HepG2 (cell line): ENCODE results near the gene EFEMP2. TPM values are rescaled to one million over a fixed set of nuclear protein-coding genes. Genes with fewer than 3 reads are reported as not detected.

ENCODE experiments used
- BRCA1 ChIP-seq: sonication (generic); formaldehyde crosslinking; IDR thresholded peaks from 2 replicates; pipeline ENCODE4 v1.4.0; 2020; ENCODE audit warnings: missing genetic modification reagents
- CREBL2 ChIP-seq: sonication (generic); formaldehyde crosslinking; IDR thresholded peaks from 2 replicates; pipeline ENCODE4 v1.8.1; 2023; ENCODE audit warnings: missing genetic modification reagents, mild to moderate bottlenecking, borderline replicate concordance
- GLI4 ChIP-seq: sonication (generic); formaldehyde crosslinking; IDR thresholded peaks from 2 replicates; pipeline ENCODE4 v1.5.1; 2020; ENCODE audit warnings: missing genetic modification reagents, mild to moderate bottlenecking, moderate library complexity, borderline replicate concordance
- GRHL1 ChIP-seq: sonication (generic); formaldehyde crosslinking; conservative IDR thresholded peaks from 2 replicates; pipeline ENCODE4 v1.8.0; 2022; ENCODE audit warnings: missing genetic modification reagents
- HOXA3 ChIP-seq: sonication (generic); formaldehyde crosslinking; IDR thresholded peaks from 2 replicates; pipeline ENCODE4 v1.5.0; 2020; ENCODE audit warnings: missing genetic modification reagents
- IRF1 ChIP-seq: sonication (generic); formaldehyde crosslinking; IDR thresholded peaks from 2 replicates; pipeline ENCODE4 v1.4.0; 2020; ENCODE audit warnings: low read depth, mild to moderate bottlenecking, missing genetic modification reagents
- KAT7 ChIP-seq: IDR thresholded peaks from 2 replicates; pipeline ENCODE4 v1.6.1; 2018; ENCODE audit warnings: borderline replicate concordance, missing compliant biosample characterization
- NR3C1 ChIP-seq: sonication (generic); formaldehyde crosslinking; IDR thresholded peaks from 2 replicates; pipeline ENCODE4 v1.4.0; 2020; ENCODE audit warnings: missing genetic modification reagents
- PAWR ChIP-seq: sonication (generic); formaldehyde crosslinking; IDR thresholded peaks from 2 replicates; pipeline ENCODE4 v1.4.0; 2020; ENCODE audit warnings: missing genetic modification reagents, mild to moderate bottlenecking, borderline replicate concordance
- PCBP2 ChIP-seq: fragments of 200-400 bp; formaldehyde crosslinking; optimal IDR thresholded peaks from 2 replicates; pipeline ENCODE3; 2018; ENCODE audit warnings: low read length, low read depth; ENCODE audit not compliant: poor library complexity, severe bottlenecking
- RAD21 ChIP-seq: fragments of 450-650 bp; formaldehyde crosslinking; IDR thresholded peaks from 2 replicates; pipeline ENCODE4 v1.5.0; 2020; ENCODE audit warnings: mild to moderate bottlenecking
- RXRB ChIP-seq: IDR thresholded peaks from 2 replicates; pipeline ENCODE4 v1.6.1; 2016; ENCODE audit warnings: borderline replicate concordance, missing genetic modification reagents, missing compliant biosample characterization
- SALL2 ChIP-seq: sonication (generic); formaldehyde crosslinking; IDR thresholded peaks from 2 replicates; pipeline ENCODE4 v1.8.1; 2023; ENCODE audit warnings: mild to moderate bottlenecking, missing genetic modification reagents, inconsistent platforms
- TEAD2 ChIP-seq: sonication (generic); formaldehyde crosslinking; IDR thresholded peaks from 2 replicates; pipeline ENCODE4 v1.9.0; 2021; ENCODE audit warnings: missing genetic modification reagents
- TOE1 ChIP-seq: sonication (generic); formaldehyde crosslinking; IDR thresholded peaks from 2 replicates; pipeline ENCODE4 v1.4.0; 2020; ENCODE audit warnings: mild to moderate bottlenecking, missing genetic modification reagents
- WIZ ChIP-seq: sonication (generic); formaldehyde crosslinking; IDR thresholded peaks from 2 replicates; pipeline ENCODE4 v1.5.1; 2020; ENCODE audit warnings: mild to moderate bottlenecking, missing genetic modification reagents
- YEATS2 ChIP-seq: sonication (generic); formaldehyde crosslinking; IDR thresholded peaks from 2 replicates; pipeline ENCODE4 v1.4.0; 2020; ENCODE audit warnings: missing genetic modification reagents, borderline replicate concordance
- ZNF230 ChIP-seq: sonication (generic); formaldehyde crosslinking; IDR thresholded peaks from 2 replicates; pipeline ENCODE4 v1.4.0; 2020; ENCODE audit warnings: mild to moderate bottlenecking, missing genetic modification reagents
- ZNF281 ChIP-seq: sonication (generic); formaldehyde crosslinking; IDR thresholded peaks from 2 replicates; pipeline ENCODE4 v1.4.0; 2020; ENCODE audit warnings: missing genetic modification reagents, borderline replicate concordance
- ZNF33A ChIP-seq: sonication (generic); formaldehyde crosslinking; IDR thresholded peaks from 2 replicates; pipeline ENCODE4 v1.5.1; 2020; ENCODE audit warnings: missing genetic modification reagents, mild to moderate bottlenecking, moderate library complexity, borderline replicate concordance
- ZNF512 ChIP-seq: sonication (generic); formaldehyde crosslinking; IDR thresholded peaks from 2 replicates; pipeline ENCODE4 v1.4.0; 2020; ENCODE audit warnings: mild to moderate bottlenecking, missing genetic modification reagents
- ZNF572 ChIP-seq: sonication (generic); formaldehyde crosslinking; IDR thresholded peaks from 2 replicates; pipeline ENCODE4 v1.5.1; 2020; ENCODE audit warnings: mild to moderate bottlenecking, missing genetic modification reagents
- ZNF777 ChIP-seq: sonication (generic); formaldehyde crosslinking; IDR thresholded peaks from 2 replicates; pipeline ENCODE4 v1.4.0; 2020; ENCODE audit warnings: missing genetic modification reagents
- polyA plus RNA-seq, 8 experiments: library from polyadenylated mRNA; depleted of rRNA in 3 of 8; stranded (reverse) in 7 of 8; unstranded in 1 of 8; fragments of >200 nt; fragmentation: Illumina TruSeq in 4 of 8; extraction: Trizol in 4 of 8; gene quantifications; 2 replicates each; pipeline versions ENCODE4 v1.2.1 to v1.2.3, GENCODE V29; 2011 to 2016; ENCODE audit warnings: low read depth in 4 of 8, missing spikeins in 1 of 8, mixed read lengths in 1 of 8; ENCODE audit not compliant: insufficient read depth in 1 of 8
- total RNA-seq, 5 experiments: library from RNA; depleted of rRNA; stranded (reverse); fragments of >200 nt; fragmentation: Illumina TruSeq; extraction: Trizol; gene quantifications; 2 replicates each; pipeline ENCODE4 v1.2.3, GENCODE V29; 2016; ENCODE audit warnings: low read depth in 1 of 5

The EFEMP2 gene
- total and polyA plus RNA-seq, 2 of the 13 experiments (the other 11 are each of a cell fraction or from before 2014, with no cell fraction given), result 7.4 to 29.7 TPM

- TF ChIP-seq NR3C1 (CRISPR knock-in tag) (no peak), RAD21 (peak; percentile 43), ZNF777 (CRISPR knock-in tag) (no peak), IRF1 (CRISPR knock-in tag) (no peak), PAWR (CRISPR knock-in tag) (no peak), WIZ (no peak), RXRB (peak; percentile 66; the same call in 1 of the 2 replicates), BRCA1 (CRISPR knock-in tag) (no peak), CREBL2 (no peak), ZNF230 (CRISPR knock-in tag) (0 out of 2 replicates have a peak, but pooled peaks have one; percentile 31), YEATS2 (0 out of 2 replicates have a peak, but pooled peaks have one; percentile 85), ZNF281 (CRISPR knock-in tag) (peak; percentile 89), TOE1 (CRISPR knock-in tag) (no peak), GLI4 (CRISPR knock-in tag) (no peak), ZNF33A (CRISPR knock-in tag) (no peak), GRHL1 (no peak), PCBP2 (no peak), TEAD2 (no peak), ZNF572 (CRISPR knock-in tag) (no peak), HOXA3 (peak; percentile 87), SALL2 (CRISPR knock-in tag) (peak; percentile 27; the same call in 1 of the 2 replicates), KAT7 (0 out of 2 replicates have a peak, but pooled peaks have one; percentile 4), ZNF512 (CRISPR knock-in tag) (no peak)
These were observed 14.5 kb downstream of the EFEMP2 start, which contains the start of gene CFL1 (continued) for GRCh38 chr11:65857853-65858680.
